Coronary artery (tissue), 2 donors: ENCODE results near the gene CASZ1.

Experiments used
- DNase-seq: peaks from one replicate; pipeline ENCODE4 v3.0.0-alpha.2; 2017; ENCODE audit warnings: low spot score
- H3K27ac ChIP-seq, 2 donors: fragments of 200-600 bp; sonication (generic); one replicate each; pipeline ENCODE4 v1.5.1; 2016 to 2019
- H3K4me3 ChIP-seq: fragments of 200-600 bp; sonication (generic); 2 replicates; pipeline ENCODE4 v1.5.1; 2016; ENCODE audit warnings: mild to moderate bottlenecking, moderate library complexity
- TF ChIP-seq, protein P1 (sequence below): fragments of 200-600 bp; sonication (generic); IDR thresholded peaks from one replicate; pipeline ENCODE4 v1.5.1; 2019; ENCODE audit warnings: antibody characterized with exemption

The CASZ1 gene

DNA sequence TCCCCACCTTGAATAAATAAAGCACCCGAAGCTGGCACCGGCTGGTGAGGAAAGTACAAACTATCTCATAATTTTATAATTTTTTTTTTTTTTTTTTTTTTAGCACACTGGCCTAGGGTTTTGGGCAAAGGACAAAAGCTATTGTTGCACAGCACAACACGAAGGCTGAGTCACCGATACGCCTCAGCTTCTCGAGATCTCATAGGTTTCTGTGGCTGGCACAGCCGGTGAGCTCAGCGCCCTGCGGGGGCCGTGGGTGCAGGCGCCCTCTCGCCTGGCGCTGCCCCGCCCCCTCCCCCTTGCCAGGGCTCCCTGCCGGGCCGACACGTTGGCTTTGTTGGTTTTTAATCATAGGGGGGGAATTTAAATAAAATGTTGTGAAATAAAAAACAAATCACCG, 17.2 kb downstream of the CASZ1 start:
- no peak for DNase-seq
- Histone ChIP-seq H3K27ac (no peak overlapping the region), H3K4me3 (no peak overlapping the region)
- TF ChIP-seq, protein P1, sequence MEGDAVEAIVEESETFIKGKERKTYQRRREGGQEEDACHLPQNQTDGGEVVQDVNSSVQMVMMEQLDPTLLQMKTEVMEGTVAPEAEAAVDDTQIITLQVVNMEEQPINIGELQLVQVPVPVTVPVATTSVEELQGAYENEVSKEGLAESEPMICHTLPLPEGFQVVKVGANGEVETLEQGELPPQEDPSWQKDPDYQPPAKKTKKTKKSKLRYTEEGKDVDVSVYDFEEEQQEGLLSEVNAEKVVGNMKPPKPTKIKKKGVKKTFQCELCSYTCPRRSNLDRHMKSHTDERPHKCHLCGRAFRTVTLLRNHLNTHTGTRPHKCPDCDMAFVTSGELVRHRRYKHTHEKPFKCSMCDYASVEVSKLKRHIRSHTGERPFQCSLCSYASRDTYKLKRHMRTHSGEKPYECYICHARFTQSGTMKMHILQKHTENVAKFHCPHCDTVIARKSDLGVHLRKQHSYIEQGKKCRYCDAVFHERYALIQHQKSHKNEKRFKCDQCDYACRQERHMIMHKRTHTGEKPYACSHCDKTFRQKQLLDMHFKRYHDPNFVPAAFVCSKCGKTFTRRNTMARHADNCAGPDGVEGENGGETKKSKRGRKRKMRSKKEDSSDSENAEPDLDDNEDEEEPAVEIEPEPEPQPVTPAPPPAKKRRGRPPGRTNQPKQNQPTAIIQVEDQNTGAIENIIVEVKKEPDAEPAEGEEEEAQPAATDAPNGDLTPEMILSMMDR: no peak

DNA sequence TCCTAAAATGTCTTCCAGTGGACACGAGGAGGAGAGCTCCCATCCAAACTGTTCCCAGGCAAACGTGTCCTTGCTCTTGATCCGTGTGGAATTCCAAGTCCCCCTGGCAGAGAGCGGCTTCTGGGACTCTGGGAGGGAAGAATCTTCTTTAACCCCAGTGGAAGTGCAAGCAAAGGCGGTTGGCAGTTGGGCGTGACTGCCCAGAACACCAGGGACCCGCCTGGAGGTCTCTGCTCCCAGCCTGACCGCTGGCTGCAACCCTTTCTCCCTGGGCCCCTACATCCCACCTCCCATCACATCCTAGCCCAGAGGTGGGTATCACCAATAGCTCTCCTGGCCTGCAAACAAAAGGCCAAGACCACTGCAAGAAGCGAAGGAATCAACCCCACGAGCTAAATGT, 17.8 kb downstream of the CASZ1 start:
- H3K27ac ChIP-seq: no peak overlapping the region
- TF ChIP-seq, protein P1: no peak
- H3K4me3 ChIP-seq: no peak overlapping the region
- DNase-seq: no peak

DNA sequence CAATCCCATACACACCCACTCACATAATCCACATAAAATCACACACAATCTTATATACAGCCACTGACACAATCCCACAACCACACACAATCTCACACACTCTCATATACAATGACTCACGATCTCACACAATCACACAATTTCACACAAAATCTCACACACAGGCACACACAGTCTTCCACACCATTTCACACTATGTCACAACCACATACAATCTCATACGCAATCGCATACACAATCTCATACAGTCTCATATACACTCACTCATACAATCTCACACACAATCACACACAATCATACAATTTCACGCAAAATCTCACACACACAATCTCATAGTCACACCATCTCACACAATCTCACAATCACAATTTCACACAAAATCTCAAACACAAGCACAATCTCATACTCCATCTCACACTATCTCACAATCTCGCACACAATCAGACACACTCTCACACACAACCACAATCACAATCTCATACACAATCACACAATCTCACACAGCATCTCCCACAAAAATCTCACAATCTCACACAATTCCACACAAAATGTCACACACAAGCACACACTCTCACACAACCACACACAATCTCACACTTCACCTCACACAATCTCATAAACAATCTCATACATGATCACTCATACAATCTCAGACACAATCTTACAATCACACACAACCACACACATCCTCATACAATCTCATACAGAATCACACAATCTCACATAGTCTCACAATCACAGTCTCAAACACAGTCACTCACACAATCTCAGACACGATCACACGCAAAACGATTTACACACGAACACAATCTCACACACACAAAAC, 18.5 kb downstream of the CASZ1 start:
- Histone ChIP-seq H3K27ac (no peak overlapping the region), H3K4me3 (no peak overlapping the region)
- no peak for DNase-seq
- TF ChIP-seq, protein P1: no peak

DNA sequence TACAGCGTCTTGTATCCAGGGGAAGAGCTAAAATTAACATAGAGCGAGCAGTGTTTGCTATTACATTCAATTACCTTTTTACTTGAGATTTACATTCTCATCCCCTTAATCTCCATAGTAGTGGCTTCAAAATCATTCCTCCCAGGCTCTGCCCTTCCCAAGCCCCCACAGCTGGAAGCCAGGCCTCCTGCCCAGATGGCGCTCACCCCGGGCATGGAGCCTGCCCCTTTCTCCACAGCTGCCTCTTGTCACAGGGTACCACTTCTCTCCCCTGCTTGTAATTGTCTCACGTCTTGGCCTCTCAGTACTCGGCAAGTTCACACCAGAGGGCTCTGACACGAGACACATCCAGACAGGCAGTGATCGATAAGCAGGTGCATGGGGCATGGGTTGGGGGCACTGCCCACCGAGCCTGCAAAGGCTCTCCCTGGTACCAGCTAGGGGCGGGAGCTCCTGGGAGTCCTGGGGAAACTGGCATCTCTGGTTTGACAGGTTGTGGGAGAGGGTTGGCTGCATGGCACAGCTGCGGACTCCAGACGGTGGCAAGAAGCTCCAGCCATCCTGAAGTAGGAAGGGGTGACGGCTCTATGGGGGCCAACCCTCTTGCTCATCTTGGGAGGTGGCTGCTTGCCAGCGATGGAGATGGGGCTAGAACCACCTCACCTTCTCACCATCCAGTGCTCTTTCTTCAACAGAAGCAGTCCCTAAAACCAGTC, 20.1 kb downstream of the CASZ1 start:
- TF ChIP-seq, protein P1: no peak
- H3K27ac ChIP-seq: no peak overlapping the region
- no peak overlapping the region for H3K4me3 ChIP-seq
- DNase-seq: peak; percentile 57

DNA sequence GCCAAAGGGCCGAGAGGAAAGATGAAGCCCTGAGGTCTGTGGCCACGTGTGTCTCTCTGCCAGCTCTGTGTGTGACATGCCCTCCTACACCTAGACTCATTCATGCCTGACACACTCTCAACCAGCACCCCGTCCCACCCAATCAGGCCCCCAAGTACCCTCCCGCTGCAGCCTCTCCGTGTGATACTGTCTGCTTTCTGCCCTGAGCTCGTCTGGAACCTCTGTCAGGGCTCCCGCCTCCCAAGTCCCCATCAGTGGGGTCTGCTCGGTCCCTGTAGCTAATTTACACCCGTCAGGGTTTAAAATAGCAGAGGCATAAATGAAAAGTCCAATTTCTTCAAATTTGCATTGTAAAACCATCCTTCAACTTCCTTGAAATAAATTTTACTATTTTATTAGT, 20.7 kb downstream of the CASZ1 start:
- TF ChIP-seq, protein P1: no peak
- Histone ChIP-seq H3K4me3 (no peak overlapping the region), H3K27ac (no peak overlapping the region)
- no peak for DNase-seq

DNA sequence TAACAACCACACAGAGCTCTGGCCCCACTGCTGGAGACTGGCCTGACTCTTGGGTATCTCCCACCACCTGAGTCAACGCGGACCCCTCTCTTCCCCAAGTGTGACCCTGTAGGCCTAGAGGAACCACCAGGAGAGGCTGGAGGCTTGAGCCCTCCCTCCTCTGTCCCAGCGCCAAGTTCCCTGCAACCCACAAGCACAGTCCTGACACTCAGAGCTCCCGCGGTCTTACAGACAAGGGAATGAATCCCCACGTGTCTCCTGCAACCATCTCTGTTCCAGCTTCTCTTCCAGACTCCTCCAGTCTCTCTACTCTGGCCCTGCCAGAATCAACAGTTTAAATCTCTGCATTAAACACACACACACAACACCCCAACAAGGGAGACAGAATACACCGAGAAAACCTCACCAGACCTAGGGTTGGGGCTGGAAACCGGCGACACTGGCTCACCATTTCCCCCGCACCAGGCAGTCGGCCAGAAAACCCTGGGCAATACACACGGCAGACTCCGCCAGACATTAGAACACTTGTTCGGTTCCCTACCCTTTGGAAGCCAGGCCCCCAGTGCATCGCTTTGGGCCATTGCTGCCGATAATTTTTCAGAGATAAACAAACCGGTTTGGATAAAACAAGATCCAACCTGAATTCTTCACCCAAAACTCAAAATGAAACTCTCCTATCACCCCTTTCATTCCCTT, 21.7 kb downstream of the CASZ1 start:
- Histone ChIP-seq H3K4me3 (no peak overlapping the region), H3K27ac (no peak overlapping the region)
- TF ChIP-seq, protein P1: no peak
- no peak for DNase-seq
